B cell (primary cell): ENCODE measurements around the gene CHCHD6.

Experiments
- EZH2 ChIP-seq: IDR thresholded peaks from 2 replicates; pipeline ENCODE4 v1.6.1; 2012; ENCODE audit warnings: borderline replicate concordance, low read depth, mild to moderate bottlenecking, moderate library complexity, low read length; ENCODE audit not compliant: insufficient read depth, poor library complexity, severe bottlenecking
- TF ChIP-seq, protein P1 (sequence below): fragments of 200-600 bp; IDR thresholded peaks from one replicate; pipeline ENCODE4 v1.8.0; 2022; ENCODE audit warnings: antibody characterized with exemption, mild to moderate bottlenecking

DNA sequence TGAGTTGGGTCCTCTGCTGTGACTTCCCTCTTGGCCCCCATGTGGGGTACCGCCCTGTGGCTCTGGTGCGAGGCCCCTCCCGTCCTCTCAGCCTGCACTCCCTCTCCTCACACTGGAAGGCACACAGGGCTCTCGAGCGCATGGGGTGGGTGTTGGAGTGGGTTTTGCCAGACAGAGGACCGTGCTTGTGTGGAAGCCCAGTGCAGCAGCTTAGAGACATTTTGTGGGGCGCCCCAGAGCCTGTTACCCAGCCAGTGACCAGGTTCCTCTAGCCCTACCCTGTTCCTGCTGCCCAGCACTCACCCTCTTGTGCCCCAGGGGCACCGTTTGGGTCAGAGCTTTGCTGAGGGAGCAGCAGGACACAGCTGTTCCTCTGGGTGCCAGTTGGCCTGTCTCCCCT is 288.7 kb downstream of the CHCHD6 start:
- TF ChIP-seq, protein P1, sequence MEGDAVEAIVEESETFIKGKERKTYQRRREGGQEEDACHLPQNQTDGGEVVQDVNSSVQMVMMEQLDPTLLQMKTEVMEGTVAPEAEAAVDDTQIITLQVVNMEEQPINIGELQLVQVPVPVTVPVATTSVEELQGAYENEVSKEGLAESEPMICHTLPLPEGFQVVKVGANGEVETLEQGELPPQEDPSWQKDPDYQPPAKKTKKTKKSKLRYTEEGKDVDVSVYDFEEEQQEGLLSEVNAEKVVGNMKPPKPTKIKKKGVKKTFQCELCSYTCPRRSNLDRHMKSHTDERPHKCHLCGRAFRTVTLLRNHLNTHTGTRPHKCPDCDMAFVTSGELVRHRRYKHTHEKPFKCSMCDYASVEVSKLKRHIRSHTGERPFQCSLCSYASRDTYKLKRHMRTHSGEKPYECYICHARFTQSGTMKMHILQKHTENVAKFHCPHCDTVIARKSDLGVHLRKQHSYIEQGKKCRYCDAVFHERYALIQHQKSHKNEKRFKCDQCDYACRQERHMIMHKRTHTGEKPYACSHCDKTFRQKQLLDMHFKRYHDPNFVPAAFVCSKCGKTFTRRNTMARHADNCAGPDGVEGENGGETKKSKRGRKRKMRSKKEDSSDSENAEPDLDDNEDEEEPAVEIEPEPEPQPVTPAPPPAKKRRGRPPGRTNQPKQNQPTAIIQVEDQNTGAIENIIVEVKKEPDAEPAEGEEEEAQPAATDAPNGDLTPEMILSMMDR, result no peak
- TF ChIP-seq EZH2, result no peak
